Muscle layer of duodenum (tissue), 2 donors: ENCODE measurements around the gene TANC1.

ENCODE experiments used
- H3K27ac ChIP-seq: one replicate; pipeline ENCODE4 v1.7.0; 2013; ENCODE audit warnings: mild to moderate bottlenecking, low read length
- H3K27me3 ChIP-seq: one replicate; pipeline ENCODE4 v1.7.0; 2013; ENCODE audit warnings: low read depth, mild to moderate bottlenecking, control low read depth, low read length
- H3K36me3 ChIP-seq, 2 donors: one replicate each; pipeline ENCODE4 v1.7.0; 2013; ENCODE audit warnings: low read length in 2 of 2, control low read depth in 1 of 2, mild to moderate bottlenecking in 1 of 2; ENCODE audit not compliant: insufficient read depth in 2 of 2, control insufficient read depth in 1 of 2
- H3K4me1 ChIP-seq, 2 donors: one replicate each; pipeline ENCODE4 v1.7.0; 2013; ENCODE audit warnings: low read length in 2 of 2, mild to moderate bottlenecking in 2 of 2, control low read depth in 1 of 2, moderate library complexity in 1 of 2; ENCODE audit not compliant: insufficient read depth in 2 of 2, control insufficient read depth in 1 of 2
- H3K4me3 ChIP-seq, 2 donors: one replicate each; pipeline ENCODE4 v1.7.0; 2013; ENCODE audit warnings: low read length in 2 of 2, low read depth in 1 of 2, mild to moderate bottlenecking in 1 of 2
- H3K9me3 ChIP-seq, 2 donors: one replicate each; pipeline ENCODE4 v1.7.0; 2013; ENCODE audit warnings: low read length in 2 of 2, control low read depth in 1 of 2, mild to moderate bottlenecking in 1 of 2; ENCODE audit not compliant: control insufficient read depth in 1 of 2
- donor health status: healthy.

The TANC1 gene

DNA sequence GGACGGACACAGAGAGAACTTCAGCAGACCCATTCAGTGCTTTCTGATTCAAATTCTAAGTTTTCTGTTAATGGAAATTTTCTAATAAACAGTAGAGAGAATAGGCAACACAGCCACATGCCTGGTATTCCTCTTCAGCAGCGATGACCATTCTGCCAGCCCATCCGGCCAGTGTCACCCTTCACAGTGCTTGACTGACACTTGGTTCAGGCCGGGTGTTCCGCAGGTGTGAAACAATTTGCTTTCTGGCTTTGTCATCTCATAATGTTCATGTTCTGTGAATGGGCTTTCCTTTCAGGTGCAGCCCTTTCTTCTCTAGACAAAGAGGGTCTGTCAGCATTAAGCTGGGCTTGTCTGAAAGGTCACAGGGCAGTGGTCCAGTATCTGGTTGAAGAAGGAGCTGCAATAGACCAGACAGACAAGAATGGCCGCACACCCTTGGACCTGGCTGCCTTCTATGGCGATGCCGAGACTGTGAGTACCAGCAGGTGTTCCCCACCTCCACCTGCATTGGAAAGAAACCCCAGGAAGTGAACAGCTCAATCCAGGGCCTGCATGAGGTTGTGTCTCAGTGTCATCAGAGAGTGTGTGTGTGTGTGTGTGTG, 251.1 kb downstream of the TANC1 start:
- no peaks in the 10 kb centered on the region for H3K4me1 ChIP-seq
- no peaks in the 10 kb centered on the region for H3K9me3 ChIP-seq
- H3K36me3 ChIP-seq = peaks cover 36 to 47% of the 10 kb centered on the region in 2 donors
- no peak overlapping the region for H3K4me3 ChIP-seq
- no peaks in the 10 kb centered on the region for H3K27me3 ChIP-seq
- H3K27ac ChIP-seq = no peak overlapping the region

DNA sequence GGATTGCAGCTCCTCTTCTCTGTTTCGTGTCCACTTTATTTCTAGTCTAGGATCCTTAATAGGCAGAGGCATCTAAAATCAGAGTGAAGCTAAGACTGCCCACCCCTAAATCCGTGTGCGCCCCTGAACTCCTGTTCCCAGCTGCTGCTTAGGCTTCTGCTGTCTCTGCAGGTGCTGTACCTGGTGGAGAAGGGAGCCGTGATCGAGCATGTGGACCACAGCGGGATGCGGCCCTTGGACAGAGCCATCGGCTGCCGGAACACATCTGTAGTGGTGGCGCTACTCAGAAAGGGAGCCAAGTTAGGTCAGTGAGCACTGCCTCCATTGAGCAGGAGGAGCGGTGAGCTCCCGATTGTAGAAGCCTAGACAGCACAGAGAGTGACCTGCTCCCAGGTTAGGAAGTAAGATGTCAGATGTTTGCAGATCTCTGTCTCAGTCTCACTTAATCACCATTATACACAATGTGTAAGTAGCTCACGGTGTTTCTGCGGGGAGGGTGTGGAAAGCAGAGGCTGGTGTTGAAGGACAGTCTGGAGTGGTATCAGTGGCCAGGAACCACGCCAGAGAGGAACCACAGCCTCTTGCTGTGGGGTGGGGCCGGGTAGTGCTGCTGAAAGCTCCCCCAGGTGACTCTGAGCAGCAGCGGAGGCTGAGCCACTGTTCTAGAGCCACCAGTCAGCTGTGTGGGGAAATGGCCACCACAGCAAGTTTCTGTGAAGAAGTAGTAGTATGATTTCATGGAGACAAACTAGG, 255.8 kb downstream of the TANC1 start:
- Histone ChIP-seq H3K4me1 (no peaks in the 10 kb centered on the region), H3K9me3 (no peaks in the 10 kb centered on the region), H3K4me3 (no peak overlapping the region), H3K27ac (no peak overlapping the region), H3K27me3 (no peaks in the 10 kb centered on the region), H3K36me3 (peaks cover 27 to 36% of the 10 kb centered on the region in 2 donors)

DNA sequence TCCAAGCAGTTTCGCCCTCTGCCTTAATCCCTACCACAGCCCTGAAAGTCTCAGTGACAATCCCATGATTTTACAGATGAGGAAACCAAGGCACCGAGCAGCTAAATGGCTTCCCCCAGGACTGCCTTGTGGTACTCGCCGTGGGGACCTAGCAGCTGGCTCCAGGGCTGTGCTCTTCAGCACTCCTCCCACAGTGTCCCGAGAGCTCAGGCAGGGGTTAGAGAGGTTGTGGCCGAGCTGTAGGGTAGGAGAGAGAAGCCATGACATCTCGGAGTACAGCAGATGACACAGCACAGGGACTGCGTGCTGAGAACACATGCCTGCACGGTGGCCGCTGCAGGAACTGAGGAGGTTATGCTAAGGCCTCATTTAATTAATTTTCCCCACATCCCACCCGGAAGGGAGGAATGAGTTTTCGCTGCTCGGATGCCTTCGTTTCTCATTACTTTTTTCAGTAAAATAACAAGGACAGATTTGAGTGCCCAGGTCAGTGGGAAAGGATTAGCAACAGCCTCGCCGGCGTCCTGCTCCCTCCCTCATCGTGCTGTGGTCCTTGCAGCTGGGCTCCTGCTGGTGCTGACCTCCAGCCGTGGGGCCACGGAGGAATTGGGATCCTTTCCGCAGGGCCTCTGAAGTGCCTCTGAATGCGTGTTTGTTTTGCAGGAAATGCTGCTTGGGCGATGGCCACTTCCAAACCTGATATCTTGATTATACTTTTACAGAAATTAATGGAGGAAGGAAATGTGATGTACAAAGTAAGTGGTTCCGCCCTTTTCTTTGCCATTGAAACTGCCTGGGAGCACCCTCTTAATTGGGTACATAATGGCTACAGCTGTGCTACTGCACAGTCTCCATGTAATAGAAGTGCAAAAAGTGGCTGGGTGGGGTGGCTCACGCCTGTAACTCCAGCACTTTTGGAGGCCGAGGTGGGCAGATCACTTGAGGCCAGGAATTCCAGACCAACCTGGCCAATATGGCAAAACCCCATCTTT, 256.9 kb downstream of the TANC1 start:
- Histone ChIP-seq H3K9me3 (no peaks in the 10 kb centered on the region), H3K27me3 (no peaks in the 10 kb centered on the region), H3K4me3 (no peak overlapping the region), H3K4me1 (no peaks in the 10 kb centered on the region), H3K27ac (no peak overlapping the region), H3K36me3 (peaks cover 28 to 39% of the 10 kb centered on the region in 2 donors)

DNA sequence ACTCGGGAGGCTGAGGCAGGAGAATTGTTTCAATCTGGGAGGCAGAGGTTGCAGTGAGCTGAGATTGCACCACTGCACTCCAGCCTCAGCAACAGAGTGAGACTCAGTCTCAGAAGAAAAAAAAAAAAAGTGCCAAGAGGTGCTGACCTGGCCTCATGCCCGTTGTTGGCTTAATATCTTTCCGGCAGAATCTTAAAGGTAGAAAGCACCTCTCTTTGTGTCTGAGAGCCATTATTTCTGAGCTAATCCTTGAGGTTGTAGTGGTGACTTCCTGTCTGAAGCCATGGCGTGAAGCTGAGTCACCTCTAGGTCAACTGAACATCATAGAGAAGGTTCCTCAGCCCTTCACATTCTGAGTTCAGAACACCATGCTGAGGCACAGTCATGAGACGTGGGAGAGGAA, 257.6 kb downstream of the TANC1 start:
- H3K27ac ChIP-seq = no peak overlapping the region

GRCh38 chr2:159226608-159227385, 258.4 kb downstream of the TANC1 start:
- no peaks in the 10 kb centered on the region for H3K4me1 ChIP-seq
- no peaks in the 10 kb centered on the region for H3K27me3 ChIP-seq
- no peak overlapping the region for H3K4me3 ChIP-seq
- no peaks in the 10 kb centered on the region for H3K9me3 ChIP-seq
- no peak overlapping the region for H3K27ac ChIP-seq
- H3K36me3 ChIP-seq = peaks cover 32 to 44% of the 10 kb centered on the region in 2 donors

More for the DNA sequence above, 257.6 kb downstream of the TANC1 start:
- Histone ChIP-seq H3K9me3 (no peaks in the 10 kb centered on the region), H3K4me3 (no peak overlapping the region), H3K27me3 (no peaks in the 10 kb centered on the region), H3K4me1 (no peaks in the 10 kb centered on the region), H3K36me3 (peaks cover 28 to 44% of the 10 kb centered on the region in 2 donors)

DNA sequence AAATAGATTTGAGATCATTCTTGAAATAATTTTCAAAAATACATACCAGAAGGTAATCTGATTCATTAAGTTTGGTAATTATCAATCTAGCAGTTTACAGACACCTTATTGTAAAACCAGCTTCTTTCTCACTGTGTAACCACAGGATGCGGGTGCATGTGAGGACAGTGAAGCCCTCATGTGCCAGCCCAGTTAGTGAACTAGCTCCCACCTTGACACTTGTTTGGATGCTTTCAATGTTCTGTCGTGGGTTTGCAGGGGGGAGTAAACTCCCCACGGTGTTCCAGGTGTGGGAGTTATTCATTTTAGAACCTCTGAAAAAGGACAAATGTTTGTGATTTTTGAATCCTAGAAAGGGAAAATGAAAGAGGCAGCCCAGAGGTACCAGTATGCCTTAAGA, 259.0 kb downstream of the TANC1 start:
- H3K4me3 ChIP-seq = no peak overlapping the region
- no peak overlapping the region for H3K27ac ChIP-seq
- H3K27me3 ChIP-seq = no peaks in the 10 kb centered on the region
- H3K9me3 ChIP-seq = no peaks in the 10 kb centered on the region
- peaks cover 34 to 44% of the 10 kb centered on the region in 2 donors for H3K36me3 ChIP-seq
- no peaks in the 10 kb centered on the region for H3K4me1 ChIP-seq

GRCh38 chr2:159228081-159228581, 259.7 kb downstream of the TANC1 start:
- peaks cover 34 to 44% of the 10 kb centered on the region in 2 donors for H3K36me3 ChIP-seq
- H3K9me3 ChIP-seq = no peaks in the 10 kb centered on the region
- H3K27me3 ChIP-seq = no peaks in the 10 kb centered on the region
- H3K4me3 ChIP-seq = no peak overlapping the region
- H3K4me1 ChIP-seq = no peaks in the 10 kb centered on the region
- no peak overlapping the region for H3K27ac ChIP-seq

GRCh38 chr2:159229476-159230144, 261.2 kb downstream of the TANC1 start:
- peaks cover 28 to 38% of the 10 kb centered on the region in 2 donors for H3K36me3 ChIP-seq
- no peaks in the 10 kb centered on the region for H3K4me1 ChIP-seq
- H3K9me3 ChIP-seq = no peaks in the 10 kb centered on the region
- no peak overlapping the region for H3K27ac ChIP-seq
- no peak overlapping the region for H3K4me3 ChIP-seq
- H3K27me3 ChIP-seq = no peaks in the 10 kb centered on the region

DNA sequence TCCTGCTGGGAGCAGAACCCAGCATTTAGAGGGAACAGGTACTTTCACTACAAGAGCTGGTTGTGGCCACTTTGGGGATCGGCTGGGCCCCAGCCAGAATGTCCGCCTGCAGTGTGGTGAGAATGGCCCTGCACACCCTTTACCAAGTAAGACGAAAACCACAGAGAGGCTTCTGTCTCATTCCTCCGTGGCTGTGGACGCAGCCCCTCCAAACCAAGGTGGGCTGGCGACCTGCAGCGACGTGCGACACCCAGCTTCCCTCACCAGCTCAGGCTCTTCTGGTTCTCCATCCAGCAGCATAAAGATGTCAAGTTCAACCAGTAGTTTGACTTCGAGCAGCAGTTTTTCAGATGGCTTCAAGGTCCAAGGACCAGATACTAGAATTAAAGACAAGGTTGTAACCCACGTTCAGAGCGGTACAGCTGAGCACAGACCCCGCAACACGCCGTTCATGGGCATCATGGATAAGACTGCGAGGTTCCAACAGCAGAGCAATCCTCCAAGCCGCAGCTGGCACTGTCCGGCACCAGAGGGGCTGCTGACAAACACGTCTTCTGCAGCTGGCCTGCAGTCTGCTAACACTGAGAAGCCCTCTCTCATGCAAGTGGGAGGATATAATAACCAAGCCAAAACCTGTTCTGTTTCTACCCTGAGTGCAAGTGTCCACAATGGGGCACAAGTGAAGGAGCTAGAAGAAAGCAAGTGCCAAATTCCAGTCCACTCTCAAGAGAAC, 261.9 kb downstream of the TANC1 start:
- no peak overlapping the region for H3K27ac ChIP-seq
- H3K27me3 ChIP-seq = no peaks in the 10 kb centered on the region
- peaks cover 31 to 42% of the 10 kb centered on the region in 2 donors for H3K36me3 ChIP-seq
- H3K4me3 ChIP-seq = no peak overlapping the region
- H3K4me1 ChIP-seq = no peaks in the 10 kb centered on the region
- no peaks in the 10 kb centered on the region for H3K9me3 ChIP-seq
